ENCODE data around the gene HESX1. TPM values are rescaled to one million over a fixed set of nuclear protein-coding genes. Genes with fewer than 3 reads are reported as not detected.
A peak's percentile ranks its signal among the peaks of the same experiment; 100 is the strongest.

Gene HESX1
- total RNA-seq, 2 donors from 2014 or later = 0.62 to 0.83 TPM

- intact Hi-C loops (cut with DNase I) = loop anchor here in 1 of 2 donors (5.0 to 10.0 kb wide), 2 partner anchors 55 to 68 kb away; partner anchors contain the start of gene APPL1
- DNase-seq (ENCODE audit: low spot score) = peak; percentile 88
Observed at GRCh38 chr3:57169872-57170623, 29.7 kb downstream of the HESX1 start.

- intact Hi-C loops (cut with DNase I) = loop anchor here in 1 of 2 donors (5.0 kb wide), 1 partner anchor 67 kb away; no protein-coding TSS in a partner anchor
- DNase-seq (ENCODE audit: low spot score) = no peak
Observed at GRCh38 chr3:57169108-57169507, 30.7 kb downstream of the HESX1 start.

DNA sequence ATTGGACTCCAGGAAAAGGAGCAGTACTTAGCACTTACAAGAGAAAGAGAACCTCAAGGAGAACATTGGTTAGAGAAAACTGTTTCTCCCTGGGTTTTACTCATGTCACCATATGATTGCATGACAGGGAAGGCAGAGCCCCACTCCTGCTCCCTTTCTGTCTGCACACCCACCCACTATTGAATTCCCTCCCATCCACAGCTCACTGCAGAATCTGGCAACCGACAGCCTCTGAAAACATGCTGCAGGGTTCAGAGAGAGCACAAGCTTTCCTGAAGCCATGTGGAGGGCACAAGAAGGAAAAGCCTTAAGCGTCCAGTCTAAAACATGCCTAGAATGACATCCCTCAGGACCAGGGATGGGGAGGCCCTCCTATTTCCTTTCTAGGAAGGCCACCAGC lies 31.6 kb downstream of the HESX1 start:
- intact Hi-C loops (cut with DNase I) = loop anchor here in 1 of 2 donors (5.0 kb wide), 1 partner anchor 66 kb away; no protein-coding TSS in a partner anchor
- no peak for DNase-seq (ENCODE audit: low spot score)

DNA sequence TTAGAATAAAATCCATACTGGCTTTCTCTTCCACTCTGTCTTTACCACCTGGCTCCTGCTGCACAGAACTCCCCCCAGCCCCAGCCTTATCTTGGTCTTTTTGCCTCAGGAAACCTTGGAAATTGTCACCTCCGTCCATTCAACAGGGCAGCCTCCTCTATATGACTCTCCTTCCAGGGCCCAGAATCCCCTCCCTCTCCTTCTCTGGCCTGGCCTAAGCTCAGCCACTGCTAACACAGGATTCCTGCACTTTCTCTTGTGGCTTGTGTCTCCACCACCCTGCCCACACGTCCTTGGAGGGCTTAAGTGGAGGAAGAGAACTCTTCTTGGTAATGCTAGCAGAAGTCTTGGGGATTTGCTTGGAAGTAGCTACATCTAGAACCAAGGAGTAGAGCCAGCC lies 33.1 kb downstream of the HESX1 start:
- intact Hi-C loops (cut with DNase I) = loop anchor here in 1 of 2 donors (5.0 kb wide), 1 partner anchor 64 kb away; no protein-coding TSS in a partner anchor

GRCh38 chr3:57165641-57166040 lies 34.1 kb downstream of the HESX1 start:
- intact Hi-C loops (cut with DNase I) = loop anchor here in 1 of 2 donors (5.0 kb wide), 1 partner anchor 63 kb away; no protein-coding TSS in a partner anchor
- no peak for DNase-seq (ENCODE audit: low spot score)

More for the DNA sequence above, 33.1 kb downstream of the HESX1 start:
- no peak for DNase-seq (ENCODE audit: low spot score)

DNA sequence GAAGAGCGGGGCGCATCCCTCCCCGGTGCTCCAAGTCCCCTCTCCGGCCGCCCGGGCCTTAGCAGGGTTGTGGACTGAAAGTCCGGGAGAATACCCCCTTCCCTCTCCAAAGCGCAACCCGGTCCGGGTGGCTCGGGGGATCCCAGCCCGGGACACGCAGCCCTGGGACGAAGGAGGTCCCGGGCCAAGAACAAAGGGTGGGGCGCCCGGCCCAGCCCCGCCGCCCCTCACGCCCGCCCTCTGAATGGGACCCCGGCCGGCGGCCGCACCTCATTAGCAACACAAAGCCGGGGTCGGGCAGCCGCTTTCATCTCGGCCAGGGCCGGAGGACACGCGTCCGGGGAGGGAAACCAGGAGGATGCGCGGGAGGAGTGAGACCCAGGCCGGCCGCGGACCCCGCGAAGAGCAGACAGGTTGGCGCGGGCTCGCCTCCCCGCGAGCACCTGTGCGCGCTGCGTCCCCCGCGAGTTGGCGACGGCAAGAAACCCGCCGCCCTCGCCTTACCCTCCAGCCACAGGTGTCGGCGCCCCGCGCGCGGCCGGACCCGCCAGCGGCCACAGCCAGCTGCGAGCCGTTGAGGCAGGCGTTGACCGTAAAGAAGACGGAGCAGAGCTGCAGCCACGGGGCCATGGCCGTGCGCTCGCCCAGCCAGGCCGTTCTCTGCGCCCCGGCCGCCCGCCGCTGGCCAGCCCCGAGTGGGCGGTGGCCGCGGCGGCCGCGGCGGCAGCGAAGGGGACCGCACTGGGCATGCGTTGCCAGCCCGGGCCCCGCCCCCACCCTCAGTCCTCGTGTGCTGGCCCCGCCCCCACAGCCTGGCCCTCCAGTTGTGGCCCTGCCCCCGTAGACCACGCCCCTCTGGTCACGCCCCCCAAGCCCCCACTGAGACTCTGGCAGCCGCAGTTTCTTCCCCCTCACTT lies 34.9 kb downstream of the HESX1 start, which contains the start of gene IL17RD:
TSS of gene IL17RD (minus strand) at position 697 of the 917 bp plus-strand sequence. CDS start at position 630, 67 bp downstream.
- intact Hi-C loops (cut with DNase I) = loop anchor here in 1 of 2 donors (5.0 kb wide), 1 partner anchor 63 kb away; no protein-coding TSS in a partner anchor
- DNase-seq (ENCODE audit: low spot score) = peak; percentile 90

DNA sequence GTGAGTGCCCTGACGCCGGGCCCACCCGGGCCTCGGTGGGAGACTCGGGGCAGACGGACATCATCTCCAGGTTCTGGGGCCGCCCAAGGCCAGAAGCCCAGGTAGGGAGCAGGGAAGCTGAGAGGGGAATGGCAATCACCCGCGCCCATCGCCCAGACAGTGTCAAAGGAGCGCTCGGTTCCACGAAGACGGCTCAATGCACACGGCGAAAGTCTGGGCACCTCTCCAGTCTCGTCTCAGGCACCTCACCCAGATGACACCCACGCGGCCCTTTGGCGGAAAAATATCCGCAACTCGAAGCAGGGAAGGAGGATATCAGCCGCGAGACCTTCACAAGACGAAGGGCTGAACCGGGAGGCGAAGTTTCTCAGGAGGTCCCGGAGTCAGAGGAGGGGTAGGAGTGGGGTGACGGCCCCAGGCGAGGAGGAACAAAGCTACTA lies 35.5 kb downstream of the HESX1 start:
- intact Hi-C loops (cut with DNase I) = no loop called here
- DNase-seq (ENCODE audit: low spot score) = peak; percentile 84

GRCh38 chr3:57163751-57164150 lies 36.0 kb downstream of the HESX1 start:
- intact Hi-C loops (cut with DNase I) = no loop called here
- DNase-seq (ENCODE audit: low spot score) = no peak

- intact Hi-C loops (cut with DNase I) = no loop called here
Observed at GRCh38 chr3:57161915-57162314, 37.9 kb downstream of the HESX1 start.

DNA sequence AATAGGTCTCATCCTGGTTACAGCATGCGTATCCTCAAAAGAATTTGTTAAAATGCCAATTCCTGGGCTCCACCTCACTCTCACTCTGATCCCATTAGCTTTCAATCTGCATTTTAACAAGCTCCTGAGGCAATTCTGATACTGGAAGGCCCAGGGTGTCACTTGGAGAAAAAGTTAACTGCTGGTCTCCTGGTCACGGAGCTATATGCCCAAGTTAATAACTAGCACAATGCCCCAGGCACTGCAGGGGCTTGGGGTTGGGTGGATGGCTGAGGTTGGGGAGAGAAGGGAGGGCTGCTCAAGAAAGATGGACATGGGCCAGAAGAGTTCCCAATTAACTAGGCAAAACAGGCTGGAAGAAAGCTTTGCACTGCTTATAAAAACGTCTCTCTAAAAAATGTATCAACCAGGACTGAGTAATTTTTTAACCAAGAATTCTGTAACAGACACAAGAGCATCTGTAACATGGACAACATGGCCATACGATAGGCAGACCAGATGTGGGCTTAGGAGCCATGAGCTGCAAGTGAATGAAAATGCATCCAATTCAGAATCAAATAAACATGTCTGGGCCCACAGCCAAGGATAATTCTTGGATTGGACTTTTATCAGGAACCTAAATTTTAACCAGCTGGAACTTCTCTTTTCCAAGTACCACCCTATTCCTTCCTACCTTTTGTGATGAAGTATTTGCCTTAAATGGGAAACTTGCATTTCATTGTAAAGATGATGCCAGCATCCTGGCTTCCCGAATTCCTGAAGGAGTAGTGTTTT lies 38.8 kb downstream of the HESX1 start:
- DNase-seq (ENCODE audit: low spot score) = no peak
- intact Hi-C loops (cut with DNase I) = no loop called here

More at GRCh38 chr3:57161915-57162314, 37.9 kb downstream of the HESX1 start:
- no peak for DNase-seq (ENCODE audit: low spot score)

DNA sequence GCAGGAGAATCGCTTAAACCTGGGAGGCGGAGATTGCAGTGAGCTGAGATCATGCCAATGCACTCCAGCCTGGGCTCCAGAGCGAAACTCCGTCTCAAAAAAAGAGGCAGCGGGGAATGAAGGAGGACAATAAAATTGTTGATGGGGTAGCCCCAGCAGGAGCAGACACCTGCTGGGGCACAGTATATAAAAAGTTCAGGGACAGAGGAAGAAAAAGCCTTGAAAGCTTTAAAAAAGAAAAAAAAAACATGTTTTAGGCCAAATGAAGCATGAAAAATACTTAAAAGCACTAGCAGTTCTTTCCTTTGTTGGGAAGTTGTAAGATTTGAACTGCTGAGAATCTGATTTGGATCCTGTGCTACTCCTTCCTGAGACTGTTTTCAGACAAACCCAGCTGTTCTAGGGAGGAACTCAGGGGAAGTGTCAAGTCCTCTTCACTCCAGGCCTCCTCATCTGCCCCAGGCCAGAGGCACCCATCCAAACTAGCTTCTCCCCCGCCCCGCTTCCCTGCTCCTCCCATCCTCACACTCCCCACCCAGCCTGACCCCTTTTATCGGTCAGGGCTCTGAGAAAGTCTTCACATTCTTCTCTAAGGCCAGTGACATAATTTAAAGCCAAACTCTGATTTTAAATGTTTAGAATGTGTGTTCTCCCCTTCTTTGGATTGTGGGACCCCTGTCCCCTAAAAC lies 39.6 kb downstream of the HESX1 start:
- intact Hi-C loops (cut with DNase I) = no loop called here
- no peak for DNase-seq (ENCODE audit: low spot score)

GRCh38 chr3:57158813-57159738 lies 40.7 kb downstream of the HESX1 start:
- intact Hi-C loops (cut with DNase I) = no loop called here
- DNase-seq (ENCODE audit: low spot score) = no peak

- intact Hi-C loops (cut with DNase I) = no loop called here
- no peak for DNase-seq (ENCODE audit: low spot score)
Observed at GRCh38 chr3:57158325-57158724, 41.5 kb downstream of the HESX1 start.

GRCh38 chr3:57157545-57157944 lies 42.2 kb downstream of the HESX1 start:
- DNase-seq (ENCODE audit: low spot score) = no peak
- intact Hi-C loops (cut with DNase I) = no loop called here

- intact Hi-C loops (cut with DNase I) = no loop called here
- DNase-seq (ENCODE audit: low spot score) = no peak
Observed at GRCh38 chr3:57155310-57155643, 44.5 kb downstream of the HESX1 start.

- DNase-seq (ENCODE audit: low spot score) = no peak
- intact Hi-C loops (cut with DNase I) = no loop called here
Observed at GRCh38 chr3:57154470-57155309, 45.1 kb downstream of the HESX1 start.

All from posterior vena cava (tissue), 2 donors.